Neural cell (in vitro differentiated cells): ENCODE measurements around the gene IL1R2. TPM values are rescaled to one million over a fixed set of nuclear protein-coding genes. Genes with fewer than 3 reads are reported as not detected.

Experiments
- H2AFZ ChIP-seq: fragments of 200-600, 300-800 bp; sonication (generic), shearing (Covaris generic); 2 replicates; pipeline ENCODE4 v1.6.0; 2014; ENCODE audit warnings: low read depth, mild to moderate bottlenecking, antibody characterized with exemption, low read length, moderate library complexity
- H3F3A ChIP-seq: fragments of 200-600 bp; shearing (Covaris generic); 2 replicates; pipeline ENCODE4 v1.6.1; 2016; ENCODE audit warnings: mild to moderate bottlenecking, moderate library complexity, mixed read lengths, antibody characterized with exemption, low read length; ENCODE audit not compliant: insufficient read depth, poor library complexity, severe bottlenecking
- H3K27ac ChIP-seq: fragments of 200-600, 300-800 bp; sonication (generic), shearing (Covaris generic); 2 replicates; pipeline ENCODE4 v1.5.1; 2014; ENCODE audit warnings: mild to moderate bottlenecking, low read length, moderate library complexity
- H3K27me3 ChIP-seq: fragments of 300-800, 200-600 bp; sonication (generic), shearing (Covaris generic); 2 replicates; pipeline ENCODE4 v1.6.0; 2014; ENCODE audit warnings: mild to moderate bottlenecking, low read depth, low read length, moderate library complexity; ENCODE audit not compliant: insufficient read depth
- H3K36me3 ChIP-seq: fragments of 300-800, 200-600 bp; sonication (generic), shearing (Covaris generic); 2 replicates; pipeline ENCODE4 v1.5.1; 2014; ENCODE audit warnings: mild to moderate bottlenecking, antibody characterized with exemption, low read length, moderate library complexity; ENCODE audit not compliant: insufficient read depth
- H3K4me2 ChIP-seq: fragments of 300-800, 200-600 bp; sonication (generic), shearing (Covaris generic); 2 replicates; pipeline ENCODE4 v1.6.0; 2014; ENCODE audit warnings: mild to moderate bottlenecking, low read length
- H3K4me3 ChIP-seq: fragments of 300-800, 200-600 bp; sonication (generic), shearing (Covaris generic); 2 replicates; pipeline ENCODE4 v1.5.1; 2014; ENCODE audit warnings: mild to moderate bottlenecking, low read length, moderate library complexity
- H3K79me2 ChIP-seq: fragments of 200-600 bp; shearing (Covaris generic); replicated peaks from 2 replicates; pipeline ENCODE4 v1.6.0; 2014; ENCODE audit warnings: mild to moderate bottlenecking, low read length, moderate library complexity; ENCODE audit not compliant: insufficient read depth
- H3K9ac ChIP-seq: fragments of 300-800, 200-600 bp; sonication (generic), shearing (Covaris generic); 2 replicates; pipeline ENCODE4 v1.6.1; 2016; ENCODE audit warnings: mild to moderate bottlenecking, low read length, mixed read lengths
- H3K9me2 ChIP-seq: fragments of 200-600 bp; shearing (Covaris generic); 2 replicates; pipeline ENCODE4 v1.6.1; 2016; ENCODE audit warnings: mild to moderate bottlenecking, low read length, mixed read lengths; ENCODE audit not compliant: insufficient read depth
- H3K9me3 ChIP-seq: fragments of 200-600, 300-800 bp; sonication (generic), shearing (Covaris generic); 2 replicates; pipeline ENCODE4 v1.6.1; 2016; ENCODE audit warnings: mild to moderate bottlenecking, mixed run types, low read length, moderate library complexity, mixed read lengths
- H4K20me1 ChIP-seq: fragments of 200-600 bp; shearing (Covaris generic); 2 replicates; pipeline ENCODE4 v1.6.1; 2016; ENCODE audit warnings: mild to moderate bottlenecking, mixed run types; ENCODE audit not compliant: insufficient read depth
- EP300 ChIP-seq: fragments of 450-650 bp; conservative IDR thresholded peaks from 2 replicates; pipeline ENCODE4 v1.6.1; 2014; ENCODE audit warnings: antibody characterized with exemption, mild to moderate bottlenecking, moderate library complexity; ENCODE audit not compliant: poor library complexity, severe bottlenecking
- EZH2 ChIP-seq: fragments of 200-600, 300-800 bp; shearing (Covaris generic), sonication (generic); IDR thresholded peaks from 2 replicates; pipeline ENCODE4 v1.6.1; 2014; ENCODE audit warnings: antibody characterized with exemption, low read length, borderline replicate concordance, mild to moderate bottlenecking; ENCODE audit not compliant: insufficient read depth, poor library complexity, severe bottlenecking
- MXI1 ChIP-seq: fragments of 450-650 bp; conservative IDR thresholded peaks from 2 replicates; pipeline ENCODE4 v1.6.1; 2014; ENCODE audit warnings: antibody characterized with exemption, mild to moderate bottlenecking; ENCODE audit not compliant: poor library complexity, severe bottlenecking
- POLR2AphosphoS5 ChIP-seq: IDR thresholded peaks from 2 replicates; pipeline ENCODE4 v1.6.1; 2012
- RAD21 ChIP-seq: fragments of 450-650 bp; conservative IDR thresholded peaks from 2 replicates; pipeline ENCODE4 v1.6.1; 2014; ENCODE audit warnings: antibody characterized with exemption, mild to moderate bottlenecking, moderate library complexity
- TAF1 ChIP-seq: IDR thresholded peaks from 2 replicates; pipeline ENCODE4 v1.6.1; 2012; ENCODE audit warnings: low read depth
- polyA plus RNA-seq: library from polyadenylated mRNA; depleted of rRNA; stranded (reverse); fragments of >200 nt; gene quantifications from 2 replicates; pipeline ENCODE4 v1.2.3, GENCODE V29; 2014
- TF ChIP-seq, protein P1 (sequence below): IDR thresholded peaks from 2 replicates; pipeline ENCODE4 v1.6.1; 2012; ENCODE audit warnings: borderline replicate concordance
- TF ChIP-seq, protein P2 (sequence below): fragments of 450-650 bp; IDR thresholded peaks from 2 replicates; pipeline ENCODE4 v1.5.1; 2014; ENCODE audit warnings: antibody characterized with exemption, mild to moderate bottlenecking, moderate library complexity; ENCODE audit not compliant: poor library complexity, severe bottlenecking

The IL1R2 gene
- polyA plus RNA-seq, 1 donor from 2014 or later: not detected

DNA sequence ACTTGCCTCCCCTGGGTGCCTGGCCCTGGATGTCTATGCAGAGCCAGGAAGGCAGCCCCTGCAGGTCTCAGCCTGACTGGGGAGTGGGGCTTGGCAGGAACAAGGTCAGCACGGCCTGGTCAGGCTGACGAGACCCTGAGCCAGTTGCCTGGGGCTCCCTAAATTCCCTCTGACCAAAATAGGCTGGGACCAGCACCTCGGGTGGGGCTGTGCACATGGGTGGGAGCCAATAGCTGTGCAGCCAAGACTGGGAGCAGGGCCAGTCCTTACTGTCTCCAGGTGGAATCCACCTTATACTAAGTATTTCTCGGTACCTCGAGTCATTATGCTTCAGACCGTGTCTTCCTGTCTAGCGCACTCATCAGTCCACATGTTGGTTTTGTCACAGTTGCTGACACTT, 11.4 kb upstream of the IL1R2 start (continued):
- TF ChIP-seq MXI1 (no peak), RAD21 (no peak)

DNA sequence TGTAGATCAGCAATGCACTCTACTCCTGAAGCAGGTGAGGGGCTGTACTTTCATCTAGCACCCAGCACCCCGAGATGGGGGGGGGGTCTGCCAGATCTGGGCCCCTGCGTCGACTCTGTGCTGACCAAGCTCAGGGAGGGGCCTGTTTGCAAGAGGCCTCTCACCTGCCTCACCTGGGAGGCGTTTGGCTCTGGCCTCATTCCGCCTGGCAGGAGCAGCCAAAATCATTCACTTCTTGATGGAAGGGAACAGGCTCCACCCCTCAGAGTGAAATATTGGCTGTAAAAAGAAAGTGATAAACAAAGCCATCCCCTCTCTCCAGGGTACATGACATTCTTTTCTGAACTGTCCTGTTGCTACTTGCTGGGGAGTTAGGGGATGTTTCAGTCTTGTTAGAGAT, 10.7 kb upstream of the IL1R2 start:
- no peak overlapping the region for H3K4me2 ChIP-seq
- no peak overlapping the region for H3K4me3 ChIP-seq
- no peaks in the 10 kb centered on the region for H4K20me1 ChIP-seq
- no peaks in the 10 kb centered on the region for H3K36me3 ChIP-seq
- H3K27ac ChIP-seq: no peak overlapping the region
- H3K9me2 ChIP-seq: no peaks in the 10 kb centered on the region
- no peaks in the 10 kb centered on the region for H3K9me3 ChIP-seq
- no peak for TF ChIP-seq EP300
- no peak for TF ChIP-seq POLR2AphosphoS5
- TF ChIP-seq, protein P1, sequence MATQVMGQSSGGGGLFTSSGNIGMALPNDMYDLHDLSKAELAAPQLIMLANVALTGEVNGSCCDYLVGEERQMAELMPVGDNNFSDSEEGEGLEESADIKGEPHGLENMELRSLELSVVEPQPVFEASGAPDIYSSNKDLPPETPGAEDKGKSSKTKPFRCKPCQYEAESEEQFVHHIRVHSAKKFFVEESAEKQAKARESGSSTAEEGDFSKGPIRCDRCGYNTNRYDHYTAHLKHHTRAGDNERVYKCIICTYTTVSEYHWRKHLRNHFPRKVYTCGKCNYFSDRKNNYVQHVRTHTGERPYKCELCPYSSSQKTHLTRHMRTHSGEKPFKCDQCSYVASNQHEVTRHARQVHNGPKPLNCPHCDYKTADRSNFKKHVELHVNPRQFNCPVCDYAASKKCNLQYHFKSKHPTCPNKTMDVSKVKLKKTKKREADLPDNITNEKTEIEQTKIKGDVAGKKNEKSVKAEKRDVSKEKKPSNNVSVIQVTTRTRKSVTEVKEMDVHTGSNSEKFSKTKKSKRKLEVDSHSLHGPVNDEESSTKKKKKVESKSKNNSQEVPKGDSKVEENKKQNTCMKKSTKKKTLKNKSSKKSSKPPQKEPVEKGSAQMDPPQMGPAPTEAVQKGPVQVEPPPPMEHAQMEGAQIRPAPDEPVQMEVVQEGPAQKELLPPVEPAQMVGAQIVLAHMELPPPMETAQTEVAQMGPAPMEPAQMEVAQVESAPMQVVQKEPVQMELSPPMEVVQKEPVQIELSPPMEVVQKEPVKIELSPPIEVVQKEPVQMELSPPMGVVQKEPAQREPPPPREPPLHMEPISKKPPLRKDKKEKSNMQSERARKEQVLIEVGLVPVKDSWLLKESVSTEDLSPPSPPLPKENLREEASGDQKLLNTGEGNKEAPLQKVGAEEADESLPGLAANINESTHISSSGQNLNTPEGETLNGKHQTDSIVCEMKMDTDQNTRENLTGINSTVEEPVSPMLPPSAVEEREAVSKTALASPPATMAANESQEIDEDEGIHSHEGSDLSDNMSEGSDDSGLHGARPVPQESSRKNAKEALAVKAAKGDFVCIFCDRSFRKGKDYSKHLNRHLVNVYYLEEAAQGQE: no peak
- no peak for TF ChIP-seq EZH2
- TF ChIP-seq, protein P2, sequence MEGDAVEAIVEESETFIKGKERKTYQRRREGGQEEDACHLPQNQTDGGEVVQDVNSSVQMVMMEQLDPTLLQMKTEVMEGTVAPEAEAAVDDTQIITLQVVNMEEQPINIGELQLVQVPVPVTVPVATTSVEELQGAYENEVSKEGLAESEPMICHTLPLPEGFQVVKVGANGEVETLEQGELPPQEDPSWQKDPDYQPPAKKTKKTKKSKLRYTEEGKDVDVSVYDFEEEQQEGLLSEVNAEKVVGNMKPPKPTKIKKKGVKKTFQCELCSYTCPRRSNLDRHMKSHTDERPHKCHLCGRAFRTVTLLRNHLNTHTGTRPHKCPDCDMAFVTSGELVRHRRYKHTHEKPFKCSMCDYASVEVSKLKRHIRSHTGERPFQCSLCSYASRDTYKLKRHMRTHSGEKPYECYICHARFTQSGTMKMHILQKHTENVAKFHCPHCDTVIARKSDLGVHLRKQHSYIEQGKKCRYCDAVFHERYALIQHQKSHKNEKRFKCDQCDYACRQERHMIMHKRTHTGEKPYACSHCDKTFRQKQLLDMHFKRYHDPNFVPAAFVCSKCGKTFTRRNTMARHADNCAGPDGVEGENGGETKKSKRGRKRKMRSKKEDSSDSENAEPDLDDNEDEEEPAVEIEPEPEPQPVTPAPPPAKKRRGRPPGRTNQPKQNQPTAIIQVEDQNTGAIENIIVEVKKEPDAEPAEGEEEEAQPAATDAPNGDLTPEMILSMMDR: no peak
- TF ChIP-seq TAF1: no peak
- no peak overlapping the region for H3K9ac ChIP-seq
- H3K79me2 ChIP-seq: no peaks in the 10 kb centered on the region
- no peaks in the 10 kb centered on the region for H3F3A ChIP-seq
- H3K27me3 ChIP-seq: no peaks in the 10 kb centered on the region
- no peak overlapping the region for H2AFZ ChIP-seq

DNA sequence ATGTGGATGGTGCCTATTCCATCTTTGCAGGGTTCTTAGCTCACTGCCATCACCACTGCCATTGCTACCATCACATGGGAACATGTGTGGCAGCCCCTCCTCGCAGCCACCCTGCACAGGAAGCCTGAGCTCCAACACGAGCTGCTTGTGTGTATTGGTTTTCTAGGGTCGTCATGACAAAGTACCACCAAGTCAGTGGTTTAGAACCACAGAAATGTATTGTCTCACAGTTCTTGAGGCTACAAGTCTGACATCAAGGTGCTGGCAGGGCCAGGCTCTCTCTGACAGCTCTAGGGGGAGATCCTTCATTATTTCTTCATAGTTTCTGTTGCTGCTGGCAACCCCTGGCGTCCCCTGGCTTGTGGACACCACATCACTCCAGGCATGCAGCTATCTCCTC, 10.3 kb upstream of the IL1R2 start:
- Histone ChIP-seq H2AFZ (no peak overlapping the region), H3F3A (no peaks in the 10 kb centered on the region), H3K4me2 (no peak overlapping the region), H3K4me3 (no peak overlapping the region), H3K27ac (no peak overlapping the region), H3K9me2 (no peaks in the 10 kb centered on the region), H3K9me3 (no peaks in the 10 kb centered on the region), H4K20me1 (no peaks in the 10 kb centered on the region), H3K9ac (no peak overlapping the region), H3K79me2 (no peaks in the 10 kb centered on the region), H3K36me3 (no peaks in the 10 kb centered on the region), H3K27me3 (no peaks in the 10 kb centered on the region)
- TF ChIP-seq TAF1 (no peak), POLR2AphosphoS5 (no peak), EP300 (no peak), MXI1 (no peak), RAD21 (no peak)
- TF ChIP-seq, protein P1: no peak
